Hematopoietic multipotent progenitor cell treated with erythropoietin and hydrocortisone succinate and interleukin-3 and kit ligand, for 17 days (in vitro differentiated cells): ENCODE data around the gene CCNK.

Experiments used
- DNase-seq: peaks from one replicate; pipeline ENCODE4 v3.0.0-alpha.2; 2015; ENCODE audit warnings: low spot score

CCNK gene

DNA sequence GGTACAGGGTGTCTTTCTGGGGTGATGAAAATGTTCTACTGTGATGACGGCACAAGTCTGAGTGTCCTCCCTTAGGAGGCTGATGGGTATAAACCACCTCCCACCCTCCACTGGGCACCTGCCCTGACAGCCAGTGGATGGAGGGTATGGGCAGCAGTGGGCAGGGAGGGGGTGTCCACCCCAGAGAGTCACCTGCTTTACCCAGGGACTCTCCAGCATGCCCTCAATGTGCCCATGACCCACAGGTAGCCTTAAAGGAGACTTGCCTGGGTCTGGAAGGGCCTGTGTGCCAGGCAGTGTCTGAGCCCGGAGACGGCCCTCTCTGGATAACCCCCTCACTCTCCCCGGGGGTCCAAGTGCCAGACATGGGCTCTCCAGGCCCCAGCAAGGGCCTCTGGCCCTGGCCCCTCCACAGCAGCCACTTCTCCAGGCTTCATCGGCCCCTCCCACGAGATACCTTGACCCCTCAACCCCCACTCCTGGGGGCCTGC lies 38.8 kb downstream of the CCNK start:
- no peak for DNase-seq

DNA sequence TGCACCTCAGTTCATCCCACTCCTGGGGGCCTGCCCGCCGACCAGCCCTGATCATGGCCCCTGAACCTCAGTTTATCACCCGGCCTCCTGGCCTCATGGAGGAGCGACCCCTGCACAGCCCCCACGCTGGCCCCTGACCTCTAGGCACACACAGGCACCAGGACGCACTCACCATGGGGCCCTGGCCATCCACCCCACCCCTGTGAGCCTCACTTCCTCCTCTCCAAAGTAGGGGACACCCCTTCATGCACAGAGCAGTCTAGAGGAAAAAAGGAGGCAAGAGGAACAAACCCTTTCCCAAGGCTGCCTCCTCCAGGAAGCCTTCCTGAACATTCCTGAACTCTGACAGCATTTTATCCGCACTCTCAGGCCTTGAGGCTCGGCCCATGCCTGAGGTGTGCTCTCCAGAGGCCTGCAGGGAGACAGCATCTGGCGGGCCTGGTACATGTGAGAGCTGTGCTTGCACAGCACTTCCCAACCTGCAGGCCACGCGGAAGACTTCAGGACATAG lies 39.4 kb downstream of the CCNK start:
- no peak for DNase-seq

DNA sequence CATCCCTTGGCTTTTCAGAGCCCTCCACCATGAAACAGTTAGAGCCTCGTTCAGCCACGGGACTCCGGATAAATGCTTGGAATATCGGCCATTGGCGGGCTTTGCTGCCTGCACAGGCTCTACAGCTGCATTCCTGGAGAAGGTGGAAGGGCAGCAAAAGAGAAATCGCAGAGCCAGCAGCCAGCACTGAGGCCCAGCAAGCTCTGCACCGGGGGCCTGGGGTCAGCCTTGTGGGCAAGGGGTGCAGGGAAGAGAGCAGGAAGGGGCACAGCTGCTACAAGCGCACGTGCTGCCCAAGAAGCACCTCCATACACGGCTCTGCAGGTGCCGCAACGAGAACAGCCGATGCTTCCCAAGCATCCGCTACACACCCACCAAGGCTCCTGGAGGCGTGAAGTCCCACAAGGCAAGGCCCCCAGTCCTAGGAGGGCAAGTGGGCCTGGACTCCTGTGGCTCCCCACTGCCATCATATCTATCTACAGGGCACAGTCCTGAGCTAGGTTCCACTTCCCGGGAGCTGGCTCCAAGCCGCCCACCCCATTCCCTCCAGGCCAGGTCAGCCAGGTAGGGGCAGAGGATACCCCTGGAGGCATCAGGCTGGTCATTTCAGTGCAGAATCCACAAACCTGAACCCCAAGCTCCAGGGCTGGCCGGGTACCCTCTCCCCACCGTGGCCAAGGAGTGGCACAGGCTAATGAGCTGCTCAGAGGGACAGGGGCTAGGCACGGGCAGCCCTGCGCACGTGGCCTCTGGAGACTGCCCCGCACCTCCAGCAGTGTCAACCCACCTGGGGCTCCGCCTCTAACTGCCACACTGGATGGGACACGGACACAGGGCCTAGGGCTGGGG lies 40.2 kb downstream of the CCNK start:
- no peak for DNase-seq

DNA sequence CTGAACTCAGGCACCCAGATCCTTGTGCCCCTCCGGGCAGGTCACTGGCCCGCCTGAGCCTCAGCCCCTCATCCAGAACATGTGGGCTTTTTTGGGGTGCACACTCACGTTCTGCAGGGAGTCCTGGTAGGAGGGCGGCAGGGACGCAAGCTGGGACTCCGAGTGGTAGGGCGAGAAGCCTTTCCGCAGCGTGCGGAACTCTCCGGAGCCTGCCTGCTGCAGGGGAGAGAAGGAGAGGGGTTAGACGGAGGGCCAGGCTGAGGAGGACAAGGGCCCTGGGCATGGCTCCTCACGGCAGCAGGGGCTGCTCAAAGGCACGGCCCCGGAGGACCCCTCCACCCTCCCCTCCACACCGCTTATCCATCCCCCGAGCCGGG lies 40.8 kb downstream of the CCNK start:
- DNase-seq = no peak

DNA sequence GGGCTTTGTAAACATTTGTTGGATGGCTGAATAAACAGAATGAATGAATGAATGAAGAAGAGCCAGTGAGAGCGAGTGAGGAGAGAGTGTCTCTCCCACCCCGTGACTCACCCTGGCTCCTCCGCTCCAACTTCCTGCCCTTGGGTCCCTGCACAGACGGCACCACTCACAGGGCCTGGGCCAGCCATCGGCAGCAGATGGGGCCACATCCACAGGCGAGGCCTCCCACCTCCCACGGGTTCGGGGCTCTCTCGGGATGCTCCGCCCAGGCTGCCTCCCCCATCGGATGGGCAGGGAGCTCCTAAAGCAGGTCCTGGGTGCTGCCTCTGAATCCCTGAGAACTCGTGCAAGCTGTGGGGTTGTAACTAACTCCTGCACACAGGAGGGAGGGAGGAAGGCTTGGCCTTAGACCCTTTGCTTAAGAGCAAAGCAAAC lies 41.3 kb downstream of the CCNK start:
- DNase-seq = no peak

DNA sequence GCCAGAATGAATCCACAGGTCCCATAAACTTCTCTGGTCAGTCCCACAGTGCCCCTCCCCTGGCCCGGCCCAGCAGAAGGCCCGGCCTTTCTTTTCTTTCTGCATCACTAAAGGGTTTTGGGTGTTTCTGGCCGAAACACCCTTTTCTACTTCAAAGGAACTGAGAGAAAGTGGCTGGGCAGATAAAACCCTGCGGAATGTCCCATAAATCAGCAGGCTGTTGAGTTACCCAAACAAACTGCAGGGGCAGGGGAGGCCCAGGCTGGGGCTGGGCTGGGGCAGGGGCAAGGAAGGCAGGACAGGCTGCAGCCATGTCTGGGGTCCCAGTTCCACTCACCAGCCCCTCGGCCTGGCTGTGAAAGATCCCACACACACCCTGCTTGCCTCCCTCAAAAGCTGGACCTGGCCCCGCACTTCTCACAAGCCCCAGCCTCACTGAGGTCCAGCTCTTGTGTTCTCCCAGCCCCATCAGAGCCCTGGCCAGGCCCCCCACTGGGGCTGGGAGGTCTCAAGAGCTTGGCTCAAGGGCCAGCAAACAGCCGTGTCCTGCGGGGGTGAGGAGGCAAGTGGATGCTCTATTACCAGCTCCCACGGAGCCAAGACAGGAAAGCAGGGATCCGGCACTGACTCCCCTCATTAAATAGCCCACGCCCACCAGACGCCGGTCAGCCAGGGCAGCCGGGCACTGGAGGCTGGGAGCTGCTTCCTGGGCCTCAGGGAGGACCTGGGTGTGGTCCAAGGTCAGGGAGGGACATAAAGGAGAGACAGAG lies 41.9 kb downstream of the CCNK start:
- DNase-seq = no peak

DNA sequence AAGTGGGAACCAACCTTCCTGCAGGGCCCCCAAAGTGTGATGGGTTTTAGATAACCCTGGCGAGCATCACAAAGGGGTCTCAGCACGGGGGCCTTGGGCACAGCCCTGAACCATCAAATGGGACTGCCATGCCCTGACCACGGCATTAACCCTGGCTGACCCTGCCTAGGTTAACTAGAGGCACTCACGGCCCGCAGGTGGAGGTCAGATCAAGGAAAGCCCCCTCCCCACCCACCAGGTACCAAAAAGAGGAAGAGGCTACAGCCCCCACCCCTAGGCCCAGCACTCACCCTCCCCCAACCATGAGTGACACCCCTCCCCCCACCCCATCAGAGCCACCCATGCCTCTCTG lies 42.5 kb downstream of the CCNK start:
- DNase-seq = no peak

DNA sequence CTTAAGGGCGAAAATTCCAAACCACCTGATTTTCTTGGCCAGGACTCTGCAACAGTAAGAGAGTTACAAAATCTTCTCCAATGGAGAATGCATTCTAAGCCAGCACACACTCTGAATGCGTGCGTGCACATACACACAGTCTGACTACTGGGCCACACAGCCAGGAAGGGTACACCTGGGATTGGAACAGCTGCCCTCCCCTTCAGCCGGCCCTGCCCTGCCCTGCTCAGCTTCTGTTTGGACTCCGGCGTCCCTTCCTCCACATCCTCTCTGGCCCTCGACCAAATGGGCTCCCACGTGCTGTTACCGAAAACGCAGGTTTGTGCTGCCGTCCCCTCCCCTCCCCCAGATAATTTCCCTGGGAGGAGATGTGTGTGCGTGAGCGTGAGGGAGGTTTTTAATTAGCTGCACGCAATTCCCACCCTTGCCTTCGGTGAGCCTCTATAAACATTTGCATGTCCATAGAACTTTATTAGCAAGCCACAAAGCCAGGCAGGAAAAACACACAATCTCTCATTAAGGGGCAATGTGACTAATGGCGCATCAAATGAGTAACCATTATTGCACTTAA lies 43.0 kb downstream of the CCNK start:
- DNase-seq = no peak

DNA sequence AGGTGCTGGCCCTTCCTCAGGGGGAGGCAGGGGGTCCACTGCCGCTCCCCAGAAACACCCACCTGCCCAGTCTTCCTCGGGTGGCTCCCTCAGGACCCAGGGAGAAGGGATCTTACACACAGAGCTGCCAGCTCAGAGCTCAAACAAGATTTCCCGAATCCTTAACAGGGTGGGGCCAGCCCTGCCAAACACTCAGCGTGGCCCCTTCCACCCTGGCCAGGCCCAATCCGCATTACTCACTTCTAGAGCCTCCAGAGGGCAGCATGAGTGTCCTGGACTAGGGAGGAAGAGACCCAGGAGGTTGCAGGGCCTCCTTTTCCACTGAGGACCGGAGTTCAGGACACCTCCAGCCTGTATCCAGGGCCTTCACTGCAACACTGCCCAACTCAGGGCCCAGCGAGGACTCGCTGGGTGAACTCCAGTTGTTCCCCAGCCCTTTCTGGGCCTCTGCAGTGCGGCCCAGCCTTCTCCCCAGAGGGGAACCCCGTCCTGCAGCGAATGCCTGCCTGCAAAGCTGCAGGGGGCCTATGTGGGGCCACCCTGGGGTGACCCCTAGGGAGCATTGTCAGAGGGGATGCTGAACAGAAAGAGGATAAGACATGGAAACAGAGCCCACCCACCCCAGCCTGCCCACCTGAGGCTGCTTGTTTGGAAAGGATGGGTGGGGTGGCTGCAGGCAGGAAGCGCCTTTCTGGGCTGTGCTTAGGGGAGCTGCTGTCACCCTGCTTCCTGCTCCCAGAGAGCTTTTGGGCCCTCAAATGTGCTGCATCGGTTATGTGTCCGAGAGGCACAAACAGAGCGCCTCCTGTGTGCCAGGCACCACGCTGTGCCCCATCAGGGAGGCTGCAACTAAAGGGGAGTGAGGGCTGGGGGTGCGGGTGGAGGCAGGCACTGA lies 43.8 kb downstream of the CCNK start:
- DNase-seq = no peak

DNA sequence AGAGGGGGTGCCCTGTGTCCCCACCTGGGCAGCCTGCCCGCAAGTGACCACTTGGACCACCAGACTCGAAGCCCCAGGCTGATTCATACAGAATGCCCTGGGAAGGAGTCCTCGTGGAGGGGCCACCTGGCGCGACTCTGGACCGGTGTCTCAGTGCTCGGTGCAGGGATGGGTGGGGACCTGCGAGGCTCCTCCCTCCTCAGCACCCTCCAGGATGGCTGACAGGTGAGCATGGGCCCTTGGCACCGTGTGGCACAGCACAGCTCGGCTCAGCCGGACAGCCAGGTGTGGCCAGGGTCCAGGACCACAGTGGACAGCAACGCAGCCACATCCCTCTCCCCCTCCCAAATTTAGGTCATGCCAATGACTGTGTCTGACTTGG lies 44.5 kb downstream of the CCNK start:
- DNase-seq = no peak

DNA sequence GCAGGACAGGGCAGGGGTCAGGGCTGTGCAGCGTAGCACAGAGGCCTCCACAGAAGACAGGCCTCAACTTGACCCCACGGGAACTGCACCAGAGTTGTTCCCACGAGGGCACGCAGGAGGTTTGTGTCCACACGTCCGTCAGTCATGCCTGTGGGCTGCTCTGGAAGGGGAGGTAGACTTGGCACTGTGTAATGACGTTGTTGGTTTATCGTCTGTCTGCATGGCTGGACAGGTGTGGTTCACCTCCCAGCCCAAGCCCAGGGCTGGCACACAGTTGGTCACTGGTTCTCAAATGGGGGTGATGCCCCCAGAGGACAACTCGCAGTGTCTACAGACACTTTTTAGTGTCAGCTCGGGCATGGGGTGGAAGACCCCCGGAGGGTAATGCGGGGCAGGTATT lies 45.8 kb downstream of the CCNK start:
- DNase-seq = no peak

DNA sequence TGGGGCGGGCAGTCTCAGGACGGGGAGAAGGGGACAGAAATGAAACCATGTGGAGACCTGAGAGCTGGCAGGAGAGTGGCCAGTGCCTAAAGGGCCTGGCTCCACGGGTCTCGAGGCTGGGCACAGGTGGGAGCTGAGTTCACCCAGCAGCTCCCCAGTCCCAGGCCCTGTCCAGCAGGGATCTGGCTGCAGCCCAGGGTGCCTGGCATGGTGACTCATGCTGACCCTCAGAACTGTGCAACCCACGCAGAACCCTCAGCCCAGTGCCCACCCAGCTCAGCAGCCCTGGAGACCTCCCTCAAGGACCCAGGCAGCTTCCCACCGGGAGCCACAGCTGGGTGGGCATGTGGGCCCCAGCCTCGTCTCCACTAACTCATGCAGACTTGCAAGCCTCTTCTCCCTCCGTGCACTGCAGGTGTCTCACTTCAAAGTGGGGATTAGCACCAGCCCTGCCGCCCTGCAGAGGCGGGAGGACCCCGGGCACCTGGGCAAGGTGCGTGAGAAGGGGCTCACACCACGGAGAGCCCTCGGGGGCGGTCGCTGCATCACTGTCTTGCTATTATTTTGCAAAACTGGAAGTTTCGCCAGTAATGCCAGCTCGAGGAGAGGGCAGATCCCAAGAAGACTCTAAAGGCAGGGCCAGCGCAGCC lies 46.3 kb downstream of the CCNK start:
- no peak for DNase-seq

DNA sequence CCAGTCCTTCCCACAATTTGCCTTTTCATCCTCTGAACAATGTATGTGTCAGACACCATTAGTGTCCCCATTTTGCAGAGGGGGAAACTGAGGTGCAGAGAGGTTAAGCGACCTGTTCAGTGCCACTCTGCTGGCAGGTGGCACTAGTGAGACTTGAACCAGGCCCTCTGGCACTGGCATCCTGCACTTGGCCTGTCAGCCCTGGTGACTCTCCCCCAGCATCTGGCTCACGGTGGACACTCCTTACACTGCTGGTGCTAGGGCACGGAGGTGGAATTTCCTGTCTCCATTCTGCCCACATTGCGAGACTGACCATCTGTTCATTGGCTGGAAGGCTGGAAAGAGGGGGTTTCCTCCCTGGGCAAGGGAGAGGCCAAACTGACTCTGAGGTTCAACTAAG lies 48.7 kb downstream of the CCNK start:
- no peak for DNase-seq

DNA sequence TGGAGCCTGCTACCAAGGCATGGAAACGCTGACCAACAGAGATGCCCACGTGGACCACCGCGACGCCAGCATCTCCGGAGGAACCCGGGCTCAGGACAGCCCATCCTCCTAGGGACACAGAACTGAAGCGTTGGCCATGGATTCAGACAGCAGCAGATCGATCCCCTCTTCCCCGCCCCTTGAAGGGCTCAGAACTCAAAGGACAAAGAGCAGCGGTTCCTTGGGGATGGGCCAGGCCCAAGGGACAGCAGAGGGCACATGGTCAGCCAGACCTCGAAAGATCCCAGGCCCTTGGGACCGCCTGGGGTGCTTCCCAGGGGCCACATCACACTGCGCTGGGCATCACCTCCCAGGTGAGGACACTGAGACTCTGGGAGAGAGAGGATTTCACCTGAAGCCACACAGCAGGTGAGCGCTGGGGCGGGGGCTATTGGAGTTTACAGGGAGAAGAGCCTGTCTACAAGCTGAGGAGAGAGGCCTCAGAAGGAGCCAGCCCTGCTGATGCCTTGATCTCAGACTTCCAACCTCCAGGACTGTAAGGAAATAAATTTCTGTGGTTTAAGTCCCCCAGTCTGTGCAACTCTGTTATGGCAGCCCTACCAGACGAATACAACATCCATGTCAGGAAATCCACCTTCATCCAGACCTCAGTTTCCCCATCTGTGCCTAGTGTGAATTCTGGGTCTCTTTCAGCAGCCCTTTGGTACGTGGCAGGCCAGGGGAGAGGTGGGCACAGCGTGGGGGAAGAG lies 49.4 kb downstream of the CCNK start:
- DNase-seq = no peak

DNA sequence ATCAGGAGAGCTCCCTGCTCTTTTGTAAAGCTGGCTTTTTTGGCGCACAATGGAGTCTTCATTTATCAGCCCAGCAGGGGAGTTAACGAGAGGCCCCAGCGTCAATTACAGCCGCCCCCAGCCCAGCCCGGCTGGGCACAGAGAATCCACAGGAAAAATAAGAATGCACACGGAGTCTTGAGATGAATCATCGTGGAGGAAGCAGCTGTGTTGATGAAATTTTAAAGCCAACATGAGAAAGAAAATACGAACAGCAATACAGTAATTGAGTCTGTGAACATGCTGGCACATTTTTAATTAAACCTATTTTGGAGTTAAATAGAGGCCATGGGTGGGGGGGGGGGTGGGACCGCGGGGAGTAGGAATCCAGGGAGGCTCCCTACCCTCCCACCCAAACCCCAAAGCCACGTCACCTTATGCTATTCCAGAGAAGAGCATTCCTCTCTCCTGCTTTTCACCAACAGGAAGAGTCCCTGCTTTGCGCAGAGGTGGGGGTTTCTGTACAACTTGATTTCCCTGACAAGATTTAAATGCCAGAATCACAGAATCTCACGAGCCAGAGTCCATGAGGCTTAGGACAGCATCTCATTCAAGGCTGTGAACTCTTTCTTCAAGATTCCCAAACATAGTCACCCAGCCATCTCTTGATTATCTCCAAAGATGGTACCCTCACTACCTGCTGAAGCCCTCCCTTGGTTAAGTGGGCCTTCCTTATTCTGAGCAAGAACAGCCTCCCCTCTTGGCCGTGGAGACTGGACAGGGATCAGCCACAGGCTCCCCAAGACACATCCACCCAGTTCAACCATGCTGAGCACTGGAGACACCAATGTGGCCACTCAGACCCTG lies 50.3 kb downstream of the CCNK start:
- DNase-seq = no peak

DNA sequence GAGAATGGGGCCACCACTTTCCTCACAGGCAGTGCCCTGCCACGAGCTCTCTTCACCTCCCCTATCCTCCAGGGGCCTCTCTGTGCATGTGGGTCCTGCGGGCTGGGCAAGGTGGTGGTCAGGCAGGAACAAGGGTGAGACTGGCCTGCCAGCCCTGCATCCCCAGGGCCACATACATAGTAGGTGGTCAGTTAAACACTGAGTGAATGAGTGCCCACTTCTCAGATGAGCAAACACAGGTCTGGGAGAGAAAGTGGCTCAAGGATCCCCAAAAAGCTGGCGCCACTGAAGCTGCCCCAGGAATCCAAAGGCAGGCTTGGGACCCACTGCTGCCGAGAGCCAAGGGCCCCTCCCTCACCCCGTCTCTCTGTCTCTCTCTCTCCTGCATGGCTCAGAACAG lies 51.1 kb downstream of the CCNK start:
- DNase-seq = no peak

DNA sequence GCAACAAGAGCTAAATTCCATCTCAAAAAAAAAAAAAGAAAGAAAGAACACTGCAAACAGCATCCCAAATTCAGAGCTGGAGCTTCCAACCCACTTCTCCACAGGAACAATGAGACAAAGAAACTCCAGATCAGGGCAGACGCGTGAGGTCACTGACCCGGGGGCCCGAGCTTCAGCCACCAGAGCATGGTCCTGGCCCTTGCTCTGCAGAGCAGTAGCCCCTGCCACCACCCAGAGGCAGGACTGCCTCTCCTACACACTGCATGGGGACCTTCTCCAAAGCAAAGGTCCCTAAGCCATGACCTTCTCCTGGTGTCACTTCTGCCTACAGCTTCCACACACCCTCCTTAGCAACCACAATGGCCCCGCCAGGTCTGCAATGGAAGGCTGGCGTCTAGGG lies 53.1 kb downstream of the CCNK start:
- DNase-seq = no peak

DNA sequence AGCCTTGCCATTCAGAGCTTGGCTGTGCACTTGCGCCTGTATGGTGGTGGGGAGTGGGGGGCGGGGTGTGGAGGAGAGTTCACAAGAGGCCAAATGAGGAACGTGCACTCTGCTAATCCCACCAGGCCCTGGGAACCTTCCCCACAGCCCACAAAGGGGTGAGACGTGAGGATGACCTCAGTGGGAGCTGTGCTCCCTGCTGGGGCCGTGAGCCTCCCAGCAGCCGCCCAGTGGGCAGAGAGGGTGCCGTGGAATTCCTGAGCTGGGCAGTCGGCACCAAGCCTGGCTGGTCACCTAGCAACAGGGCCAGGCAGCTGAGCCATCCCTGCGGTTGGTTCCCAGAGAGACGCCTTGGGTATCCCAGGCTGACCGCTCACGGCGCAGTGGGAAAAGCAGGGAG lies 53.7 kb downstream of the CCNK start:
- no peak for DNase-seq

DNA sequence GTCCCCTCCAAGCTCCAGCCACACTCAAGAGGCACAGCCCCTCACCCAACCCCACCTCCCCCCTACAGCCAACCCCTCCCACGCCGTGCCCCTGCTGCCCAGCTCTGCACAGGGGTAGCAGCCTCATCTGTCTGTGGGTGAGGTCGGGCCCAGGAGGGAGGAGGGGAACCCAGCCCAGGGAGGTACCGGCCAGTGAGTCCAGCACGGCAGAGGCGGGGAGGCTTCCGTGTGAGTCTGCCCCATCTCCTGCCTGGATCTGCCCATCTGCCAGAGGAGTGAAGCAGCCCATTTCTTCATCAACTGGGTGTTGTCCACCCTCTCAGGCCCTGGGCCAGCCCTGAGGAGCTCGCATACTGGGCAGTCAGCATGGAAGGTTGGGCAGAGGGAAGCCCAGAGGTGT lies 54.2 kb downstream of the CCNK start:
- DNase-seq = no peak
